ENCODE results near the gene RRAS.
"Not testable (repeated sequence)": the region's sequence is repeated elsewhere in the genome, so short reads cannot be mapped to it uniquely, and the experiment has no call there.

RRAS gene

DNA sequence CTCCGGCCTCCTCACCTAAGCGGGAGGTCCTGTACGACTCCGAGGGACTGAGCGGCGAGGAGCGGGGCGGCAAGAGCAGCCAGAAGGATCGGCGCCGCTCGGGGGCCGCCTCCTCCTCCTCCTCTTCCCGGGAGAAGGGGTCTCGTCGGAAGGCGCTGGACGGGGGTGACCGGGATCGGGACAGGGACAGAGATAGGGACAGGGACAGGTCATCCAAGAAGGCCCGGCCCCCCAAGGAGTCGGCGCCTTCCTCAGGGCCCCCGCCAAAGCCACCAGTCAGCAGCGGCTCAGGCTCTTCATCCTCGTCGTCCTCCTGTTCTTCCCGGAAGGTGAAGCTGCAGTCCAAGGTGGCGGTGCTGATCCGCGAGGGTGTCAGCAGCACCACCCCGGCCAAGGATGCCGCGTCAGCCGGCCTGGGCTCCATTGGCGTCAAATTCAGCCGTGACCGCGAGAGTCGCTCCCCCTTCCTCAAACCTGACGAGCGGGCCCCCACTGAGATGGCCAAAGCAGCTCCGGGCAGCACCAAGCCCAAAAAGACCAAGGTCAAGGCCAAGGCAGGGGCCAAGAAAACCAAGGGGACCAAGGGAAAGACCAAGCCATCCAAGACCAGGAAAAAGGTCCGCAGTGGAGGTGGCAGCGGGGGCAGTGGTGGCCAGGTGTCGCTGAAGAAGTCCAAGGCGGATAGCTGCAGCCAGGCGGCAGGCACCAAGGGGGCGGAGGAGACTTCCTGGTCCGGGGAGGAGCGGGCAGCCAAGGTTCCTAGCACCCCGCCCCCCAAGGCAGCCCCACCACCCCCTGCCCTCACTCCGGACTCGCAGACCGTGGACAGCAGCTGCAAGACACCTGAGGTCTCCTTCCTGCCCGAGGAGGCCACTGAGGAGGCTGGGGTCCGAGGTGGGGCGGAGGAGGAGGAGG is 12.9 kb upstream of the RRAS start:
- DNase-seq: no peak

DNA sequence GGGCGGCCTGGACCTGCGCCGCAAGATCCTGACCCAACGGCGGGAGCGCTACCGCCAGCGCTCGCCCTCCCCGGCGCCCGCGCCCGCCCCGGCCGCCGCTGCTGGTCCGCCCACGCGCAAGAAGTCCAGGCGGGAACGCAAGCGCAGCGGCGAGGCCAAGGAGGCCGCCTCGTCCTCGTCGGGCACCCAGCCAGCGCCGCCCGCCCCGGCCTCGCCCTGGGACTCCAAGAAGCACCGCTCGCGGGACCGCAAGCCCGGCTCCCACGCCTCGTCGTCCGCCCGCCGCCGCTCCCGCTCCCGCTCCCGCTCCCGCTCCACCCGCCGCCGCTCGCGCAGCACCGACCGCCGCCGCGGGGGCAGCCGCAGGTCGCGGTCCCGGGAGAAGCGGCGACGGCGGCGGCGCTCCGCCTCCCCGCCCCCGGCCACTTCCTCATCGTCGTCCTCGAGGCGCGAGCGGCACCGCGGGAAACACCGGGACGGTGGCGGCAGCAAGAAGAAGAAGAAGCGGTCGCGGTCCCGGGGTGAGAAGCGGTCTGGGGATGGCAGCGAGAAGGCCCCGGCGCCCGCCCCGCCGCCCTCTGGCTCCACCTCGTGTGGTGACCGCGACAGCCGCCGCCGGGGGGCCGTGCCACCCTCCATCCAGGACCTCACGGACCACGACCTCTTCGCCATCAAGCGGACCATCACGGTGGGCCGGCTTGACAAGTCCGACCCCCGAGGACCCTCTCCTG is 12.0 kb upstream of the RRAS start:
- no peak for DNase-seq

DNA sequence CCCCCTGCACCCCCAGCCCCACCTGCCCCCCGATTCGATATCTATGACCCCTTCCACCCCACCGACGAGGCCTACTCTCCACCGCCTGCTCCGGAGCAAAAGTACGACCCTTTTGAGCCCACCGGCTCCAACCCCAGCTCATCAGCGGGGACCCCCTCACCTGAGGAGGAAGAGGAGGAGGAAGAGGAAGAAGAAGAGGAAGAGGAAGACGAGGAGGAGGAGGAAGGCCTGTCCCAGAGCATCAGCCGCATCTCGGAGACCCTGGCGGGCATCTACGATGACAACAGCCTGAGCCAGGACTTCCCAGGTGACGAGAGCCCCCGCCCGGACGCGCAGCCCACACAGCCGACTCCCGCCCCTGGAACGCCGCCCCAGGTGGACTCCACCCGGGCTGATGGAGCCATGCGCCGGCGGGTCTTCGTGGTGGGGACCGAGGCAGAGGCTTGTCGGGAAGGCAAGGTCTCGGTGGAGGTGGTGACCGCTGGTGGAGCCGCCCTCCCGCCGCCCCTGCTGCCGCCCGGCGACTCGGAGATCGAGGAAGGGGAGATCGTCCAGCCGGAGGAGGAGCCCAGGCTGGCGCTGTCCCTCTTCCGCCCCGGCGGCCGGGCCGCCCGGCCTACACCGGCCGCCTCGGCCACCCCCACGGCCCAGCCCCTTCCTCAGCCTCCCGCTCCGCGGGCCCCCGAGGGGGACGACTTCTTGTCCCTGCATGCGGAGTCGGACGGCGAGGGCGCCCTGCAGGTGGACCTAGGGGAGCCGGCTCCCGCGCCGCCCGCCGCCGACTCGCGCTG is 11.3 kb upstream of the RRAS start:
- DNase-seq: no peak

DNA sequence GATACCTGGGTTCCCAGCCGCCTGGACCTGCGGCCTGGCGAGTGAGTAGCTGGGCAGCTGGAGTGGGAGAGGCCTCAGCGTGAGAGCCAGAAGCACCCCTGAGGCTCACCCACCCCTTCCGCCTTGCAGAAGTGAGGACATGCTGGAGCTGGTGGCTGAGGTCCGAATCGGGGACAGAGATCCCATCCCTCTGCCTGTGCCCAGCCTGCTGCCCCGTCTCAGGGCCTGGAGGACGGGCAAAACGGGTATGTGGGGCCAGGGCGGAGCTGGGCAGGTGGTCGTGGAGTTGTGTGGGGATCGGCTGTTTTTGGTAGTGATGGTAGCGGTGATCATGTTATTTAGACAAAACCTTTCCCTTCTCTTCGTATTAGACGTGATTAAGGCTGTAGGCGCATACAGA is 6.6 kb upstream of the RRAS start:
- no peak for DNase-seq

DNA sequence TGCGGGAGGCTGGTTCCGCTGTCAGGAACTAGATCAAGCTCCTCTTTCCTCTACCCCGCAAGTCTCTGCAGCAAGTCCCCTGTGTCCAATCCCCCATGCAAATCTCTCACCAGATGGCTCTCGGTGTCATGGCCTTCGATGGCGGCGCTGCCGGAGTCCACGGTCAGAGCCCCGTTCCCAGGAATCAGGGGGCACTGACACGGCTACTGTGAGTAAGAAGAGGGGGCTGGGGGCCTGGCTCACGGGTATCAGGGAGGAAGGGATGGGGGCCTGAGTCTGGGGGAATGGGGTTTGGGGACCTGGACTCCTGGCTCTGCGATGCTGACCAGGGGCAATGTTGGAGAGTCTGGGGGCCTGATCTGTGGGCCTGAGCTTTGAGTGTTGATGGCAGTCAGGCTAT is 6.1 kb upstream of the RRAS start:
- no peak for DNase-seq

DNA sequence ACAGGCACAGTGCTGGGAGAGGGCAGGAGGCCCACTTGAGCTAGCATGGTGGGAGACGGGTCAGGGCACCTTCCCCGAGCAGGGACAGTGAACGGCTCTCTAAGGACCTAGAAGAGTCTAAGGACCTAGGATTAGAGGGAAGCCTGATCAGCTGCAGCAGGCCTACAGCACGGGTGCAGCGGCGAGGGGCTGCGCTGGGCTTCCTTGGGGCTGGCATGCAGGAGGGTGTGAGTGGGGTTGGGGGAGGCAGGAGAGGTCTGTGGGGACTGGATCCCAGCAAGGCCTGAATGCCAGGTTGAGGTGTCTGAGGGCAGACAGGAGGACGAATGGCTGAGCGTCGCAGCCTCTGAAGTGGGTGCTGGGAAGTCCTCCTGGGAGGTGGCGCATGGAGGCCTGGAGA is 5.6 kb upstream of the RRAS start:
- no peak for DNase-seq

DNA sequence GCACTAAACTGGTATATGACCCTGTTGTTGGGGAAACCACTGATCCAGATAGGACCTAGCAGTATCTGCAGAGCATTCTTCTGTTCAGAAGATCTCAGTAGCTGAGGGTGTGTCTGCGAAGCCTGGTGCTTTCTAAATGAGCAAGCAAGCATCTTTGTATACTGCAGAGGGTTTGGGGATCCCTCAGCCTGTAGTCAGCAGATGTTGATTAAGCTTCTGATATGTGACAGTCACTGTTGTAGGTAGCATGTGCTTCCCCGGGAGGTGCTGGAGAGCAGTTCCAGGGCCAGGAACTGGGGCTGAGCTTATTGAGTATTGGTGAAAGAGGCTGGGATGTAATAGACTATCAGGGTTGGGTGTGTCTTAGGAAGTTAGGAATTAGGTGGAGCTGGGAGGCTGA is 3.5 kb upstream of the RRAS start:
- no peak for DNase-seq

DNA sequence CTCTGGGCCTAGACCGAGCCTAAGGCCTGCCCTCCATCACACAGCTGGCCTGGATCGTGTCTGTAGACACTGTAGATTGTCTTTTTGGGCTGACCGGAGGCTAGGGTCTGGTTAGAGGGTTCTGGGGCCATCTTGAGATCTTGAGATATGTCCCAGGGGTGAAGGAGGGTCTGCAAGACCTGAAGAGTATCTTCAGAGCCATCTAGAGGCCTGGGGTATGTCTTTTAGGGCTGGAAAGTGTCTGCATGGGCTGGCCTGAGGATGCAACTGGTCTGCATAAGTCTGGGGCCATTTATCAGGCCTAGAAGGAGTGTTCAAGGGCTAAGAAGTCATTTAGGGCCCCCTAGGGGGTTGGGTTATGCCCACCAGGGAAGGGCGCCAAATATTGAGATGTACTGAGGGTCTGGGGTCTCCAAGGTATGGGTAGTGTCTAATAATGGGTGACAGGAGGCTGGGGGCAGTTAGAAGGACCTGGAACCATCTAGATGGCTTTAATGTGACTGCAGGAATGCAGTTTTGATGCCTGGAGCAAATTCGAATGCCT is 2.6 kb upstream of the RRAS start:
- no peak for DNase-seq

DNA sequence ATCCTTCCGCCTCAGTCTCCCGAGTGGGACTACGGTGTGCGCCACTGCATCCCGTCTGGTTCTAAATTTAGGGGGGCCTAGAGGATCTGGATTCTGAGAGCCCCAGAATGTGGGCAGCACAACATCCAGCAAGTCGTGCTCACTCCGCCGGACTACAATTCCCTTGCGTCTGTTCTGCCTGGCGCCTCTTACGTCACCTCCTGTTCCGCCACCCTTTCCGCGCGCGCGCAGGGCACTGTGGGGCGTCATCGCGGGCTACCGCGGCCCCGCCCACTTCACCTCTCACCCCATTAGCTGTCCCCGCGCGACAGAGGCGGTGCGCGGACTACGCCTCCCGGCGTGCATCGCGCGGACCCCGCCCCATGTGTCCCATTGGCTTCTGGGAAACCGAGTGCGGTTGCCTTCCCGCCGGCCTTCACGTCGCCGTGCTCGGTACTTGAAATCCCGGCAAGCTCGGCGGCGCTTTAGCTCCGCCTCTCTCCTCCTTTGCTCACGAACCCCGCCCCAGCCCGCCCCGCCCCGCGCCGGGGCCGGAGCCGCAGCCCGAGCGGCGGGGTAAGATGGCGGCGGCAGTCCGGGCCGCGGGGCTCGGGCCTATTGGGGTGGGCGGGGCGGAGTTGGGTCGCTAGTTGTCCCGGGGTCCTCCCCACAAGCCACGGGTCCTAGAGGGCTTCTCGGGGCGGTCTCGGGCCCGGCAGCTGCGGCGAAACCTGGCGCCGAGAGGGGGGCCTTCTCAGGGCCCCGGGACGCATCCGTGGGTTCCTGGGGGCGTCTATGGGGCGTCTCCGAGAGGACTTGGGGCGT is 1.9 kb upstream of the RRAS start, which contains the start of gene SCAF1:
TSS of gene SCAF1 (plus strand) at position 522 of the 804 bp plus-strand sequence. CDS start 2,818 bp downstream, outside the sequence.
- DNase-seq: peak; percentile 98 to 99

DNA sequence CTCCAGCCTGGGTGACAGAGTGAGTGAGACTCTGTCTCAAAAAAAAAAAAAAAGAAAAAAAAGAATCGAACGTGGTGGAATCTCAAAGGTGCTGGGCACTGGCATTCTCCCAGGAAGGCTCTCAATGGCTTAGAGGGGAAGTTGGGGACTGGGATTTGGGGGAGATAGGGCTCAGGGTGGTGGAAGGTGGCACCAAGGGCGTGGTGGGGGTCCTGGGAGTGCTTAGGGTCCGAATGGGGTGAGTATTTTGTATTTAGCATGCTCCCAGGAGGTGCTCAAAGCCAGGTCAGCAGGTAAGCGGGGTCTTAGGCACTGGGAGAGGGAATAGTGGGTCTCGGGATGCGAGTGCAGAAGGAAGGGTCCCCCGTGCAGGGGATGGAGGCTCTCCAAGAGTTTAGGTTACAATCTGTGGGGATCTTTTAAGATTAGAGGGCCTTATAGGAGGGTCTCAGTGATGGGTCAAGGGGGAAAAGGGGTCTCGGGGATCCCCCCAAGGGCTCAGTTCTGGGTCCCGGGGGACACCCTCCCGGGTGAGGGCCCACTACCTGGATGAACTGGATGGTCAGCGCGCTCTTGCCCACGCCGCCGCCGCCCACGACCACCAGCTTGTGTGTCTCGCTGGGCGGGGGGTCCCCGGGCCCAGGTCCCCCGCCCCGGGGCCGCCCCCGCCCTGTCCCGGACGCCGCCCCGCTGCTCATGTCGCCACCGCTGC is 386 bp downstream of the RRAS start:
- DNase-seq: no peak

DNA sequence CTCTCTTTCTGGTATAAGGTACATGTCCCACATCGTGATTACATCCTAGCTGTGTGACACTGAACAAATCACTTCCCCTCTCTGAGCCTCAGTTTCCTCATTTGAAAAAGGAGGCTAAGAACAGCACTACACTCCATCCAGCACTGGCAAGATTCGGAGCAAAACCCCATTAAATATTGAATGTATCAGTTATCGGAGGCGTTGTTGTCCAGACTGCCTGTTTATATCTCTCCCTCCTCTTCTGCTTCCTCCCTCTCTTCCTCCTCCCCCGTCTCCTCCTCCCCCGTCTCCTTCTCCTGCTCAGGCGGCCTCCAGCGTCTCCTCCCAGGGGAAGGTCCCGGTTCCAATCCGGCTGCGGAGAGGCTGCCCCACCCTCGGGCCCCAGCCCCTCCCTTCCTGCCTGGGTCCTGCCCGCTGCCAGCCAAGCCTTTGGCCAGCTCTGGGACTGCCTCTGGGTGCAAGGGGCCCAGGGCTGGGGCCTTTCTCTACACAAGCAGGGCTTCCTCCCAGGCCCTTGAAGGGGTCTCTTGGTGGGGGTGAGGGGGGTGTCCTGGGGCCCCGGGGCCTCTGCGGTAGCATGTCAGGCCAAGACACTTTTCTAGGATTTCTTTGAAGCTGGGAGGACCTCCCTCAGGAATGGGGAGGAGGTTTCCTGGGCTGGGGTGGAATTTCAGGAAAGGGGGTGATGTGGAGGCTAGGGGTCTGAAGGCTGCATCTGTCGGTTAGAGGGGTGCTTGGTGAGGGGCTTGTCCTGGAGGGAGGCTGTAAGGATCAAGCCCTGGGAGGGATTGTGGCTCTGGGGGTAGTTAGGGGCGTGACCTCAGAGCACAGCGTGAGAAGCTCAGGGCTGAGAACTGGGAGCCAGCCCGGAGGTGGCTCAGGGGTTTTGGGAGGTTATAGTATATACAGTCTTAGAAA is 1.9 kb downstream of the RRAS start:
- DNase-seq: no peak

DNA sequence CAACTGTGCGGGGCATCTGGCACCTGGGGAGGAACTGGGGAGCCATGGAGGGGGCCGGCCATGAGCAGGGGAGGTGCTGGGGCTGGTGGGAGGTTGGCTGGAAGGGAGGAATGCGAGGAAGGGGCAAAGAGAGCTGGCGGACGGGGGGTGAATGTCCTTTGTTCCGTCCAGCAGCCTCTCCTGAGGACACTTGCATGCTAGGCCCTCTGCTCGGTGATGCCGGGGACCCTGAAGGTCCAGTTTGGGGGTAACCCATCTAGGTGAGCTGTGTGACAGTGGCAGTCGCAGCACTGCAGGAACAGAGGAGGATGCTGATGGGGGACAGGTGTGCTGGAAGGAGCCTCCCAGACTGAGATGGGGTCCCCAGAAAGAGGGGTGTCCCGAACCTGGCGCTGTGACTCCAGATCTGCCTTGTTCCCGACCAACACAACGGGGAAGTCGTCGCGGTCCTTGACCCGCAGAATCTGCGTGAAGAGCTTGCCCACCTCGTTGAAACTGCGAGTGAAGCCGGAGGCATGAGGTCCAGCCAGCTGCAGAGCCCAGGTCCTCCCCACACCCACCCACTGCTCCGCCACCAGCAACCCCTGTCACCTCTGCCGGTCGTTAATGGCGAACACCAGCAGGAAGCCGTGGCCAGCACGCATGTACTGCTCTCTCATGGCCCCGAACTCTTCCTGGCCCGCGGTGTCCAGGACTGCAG is 3.6 kb downstream of the RRAS start:
- DNase-seq: no peak

DNA sequence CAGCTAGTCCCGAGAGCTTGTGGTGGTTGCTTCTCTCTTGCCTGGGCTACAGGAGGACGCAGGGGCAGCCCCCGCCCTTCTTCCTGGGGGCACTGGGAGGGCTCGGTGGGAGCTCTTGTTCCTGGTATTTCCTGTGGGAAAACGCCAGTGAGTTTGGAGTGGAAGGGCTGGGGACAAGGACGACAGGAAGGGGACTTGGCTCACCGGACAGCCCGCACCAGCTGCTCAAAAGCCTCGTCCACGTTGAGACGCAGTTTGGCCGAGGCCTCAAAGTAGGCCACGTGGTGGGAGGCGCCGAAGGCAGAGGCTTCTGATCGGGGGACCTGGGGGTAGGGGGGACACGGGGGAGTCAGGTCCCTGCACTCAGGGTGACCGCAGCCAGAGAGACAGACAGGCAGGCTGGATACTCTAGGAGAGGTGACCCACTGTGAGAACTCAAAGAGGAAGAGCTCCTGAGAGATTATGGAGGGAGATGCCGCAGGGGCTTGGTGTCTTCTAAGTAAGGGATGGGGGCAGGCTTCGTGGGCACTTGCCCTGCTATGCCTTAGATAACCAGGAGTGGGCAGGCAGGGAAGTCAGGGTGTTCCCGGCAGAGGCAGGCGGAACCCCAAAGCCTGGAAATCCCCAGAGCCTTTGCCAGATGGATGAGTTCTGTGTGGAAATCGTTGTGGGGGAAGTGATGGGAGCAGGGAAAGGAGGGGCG is 4.3 kb downstream of the RRAS start:
- DNase-seq: no peak

DNA sequence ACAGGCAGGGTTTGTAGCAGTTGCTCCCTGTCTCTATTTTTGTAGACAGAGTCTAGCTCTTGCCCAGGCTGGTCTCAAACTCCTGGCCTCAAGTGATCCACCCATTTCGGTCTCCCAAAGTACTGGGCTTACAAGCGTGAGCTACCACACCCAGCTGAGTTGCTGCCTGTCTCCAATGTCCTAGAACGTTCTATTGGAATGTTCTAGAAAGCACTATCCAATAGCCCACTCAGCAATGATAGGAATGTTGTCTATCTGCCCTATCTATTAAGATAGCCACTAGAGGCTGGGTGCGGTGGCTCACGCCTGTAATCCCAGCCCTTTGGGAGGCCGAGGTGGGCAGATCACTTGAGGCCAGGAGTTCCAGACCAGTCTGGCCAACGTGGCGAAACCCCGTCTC is 6.7 kb downstream of the RRAS start:
- DNase-seq: not testable (repeated sequence)

DNA sequence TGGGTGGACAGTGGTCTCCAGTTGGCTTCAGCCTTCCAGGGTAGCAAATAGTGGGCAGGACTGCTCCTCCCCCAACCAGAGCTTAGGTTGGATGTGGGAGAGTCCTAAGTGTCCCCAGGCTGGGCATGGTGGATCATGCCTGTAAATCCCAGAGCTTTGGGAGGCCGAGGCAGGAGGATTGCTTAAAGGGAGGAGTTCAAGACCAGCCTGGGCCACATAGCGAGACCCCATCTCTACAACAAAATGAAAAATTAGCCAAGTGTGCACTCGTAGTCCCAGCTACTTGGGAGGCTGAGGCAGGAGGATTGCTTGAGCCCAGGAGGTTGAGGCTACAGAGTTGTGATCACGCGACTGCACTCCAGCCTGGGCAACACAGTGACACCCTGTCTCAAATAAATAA is 7.4 kb downstream of the RRAS start:
- no peak for DNase-seq

DNA sequence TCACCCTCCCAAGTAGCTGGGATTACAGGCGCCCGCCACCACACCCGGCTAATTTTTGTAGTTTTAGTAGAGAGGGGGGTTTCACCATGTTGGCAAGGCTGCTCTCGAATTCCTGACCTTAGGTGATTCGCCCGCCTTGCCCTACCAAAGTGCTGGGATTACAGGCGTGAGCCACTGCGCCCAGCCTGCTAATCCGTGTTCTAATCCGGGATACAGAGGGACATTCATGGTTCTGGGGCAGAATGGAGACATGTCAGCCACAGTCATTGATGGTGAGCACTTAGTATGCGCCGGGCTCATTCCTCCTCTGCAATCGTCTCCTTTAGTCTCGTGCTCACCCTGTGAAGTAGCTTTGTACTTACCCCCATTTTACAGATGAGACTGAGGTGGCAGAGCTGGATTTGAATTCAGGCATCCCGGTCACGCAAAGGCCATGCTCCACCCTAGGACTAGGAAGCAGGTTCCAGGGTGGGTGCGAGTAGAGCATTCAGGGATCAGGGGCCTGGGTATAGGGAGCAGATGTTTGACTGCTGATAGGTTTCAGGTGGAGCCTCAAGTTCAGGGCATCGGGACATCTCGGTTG is 8.2 kb downstream of the RRAS start:
- no peak for DNase-seq

DNA sequence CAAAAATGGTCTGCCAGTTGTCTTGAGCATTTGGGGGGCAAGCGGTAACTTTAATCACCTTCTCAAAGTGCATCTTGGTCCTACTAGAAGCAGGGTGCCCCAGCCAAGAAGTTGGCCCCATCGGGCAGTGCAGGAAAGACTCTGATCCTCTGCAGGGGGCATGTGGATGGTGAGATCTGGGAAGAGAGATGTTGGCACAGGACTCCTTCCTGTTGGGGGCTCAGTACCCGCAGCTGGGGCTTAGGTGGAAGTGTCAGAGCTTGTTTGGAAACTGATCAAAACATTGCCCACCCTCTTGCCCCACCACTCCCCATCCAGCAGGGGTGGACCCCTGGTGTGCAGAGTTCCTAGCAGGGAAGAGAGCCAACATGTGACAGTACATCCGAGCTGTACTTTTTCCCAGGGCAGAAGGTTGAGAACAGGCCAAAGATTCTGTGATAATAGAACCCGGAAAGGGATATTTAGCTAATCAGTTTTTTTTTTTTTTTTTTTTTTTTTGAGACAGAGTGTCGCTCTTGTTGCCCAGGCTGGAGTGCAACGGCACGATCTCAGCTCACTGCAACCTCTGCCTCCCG is 8.8 kb downstream of the RRAS start:
- no peak for DNase-seq

DNA sequence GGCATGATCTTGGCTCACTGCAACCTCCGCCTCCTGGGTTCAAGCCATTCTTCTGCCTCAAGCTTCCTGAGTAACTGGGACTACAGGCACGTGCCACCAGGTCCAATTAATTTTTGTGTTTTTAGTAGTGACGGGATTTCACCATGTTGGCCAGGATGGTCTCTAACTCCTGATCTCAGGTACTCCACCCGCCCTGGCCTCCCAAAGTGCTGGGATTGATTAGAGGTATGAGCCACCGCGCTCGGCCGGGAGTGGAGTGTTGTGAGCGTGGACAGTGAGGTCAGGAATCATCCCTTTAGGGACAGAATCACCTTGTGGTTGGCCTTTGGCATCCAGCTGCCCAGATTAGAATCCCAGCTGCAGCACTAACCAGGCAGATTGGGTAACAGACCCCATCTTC is 10.3 kb downstream of the RRAS start:
- DNase-seq: no peak
